ENCODE measurements around the gene RNF181.
"Not testable (repeated sequence)": the region's sequence is repeated elsewhere in the genome, so short reads cannot be mapped to it uniquely, and the experiment has no call there.

RNF181 gene

GRCh38 chr2:85596486-85597143 is 1.1 kb downstream of the RNF181 start:
- DNase-seq: no peak

DNA sequence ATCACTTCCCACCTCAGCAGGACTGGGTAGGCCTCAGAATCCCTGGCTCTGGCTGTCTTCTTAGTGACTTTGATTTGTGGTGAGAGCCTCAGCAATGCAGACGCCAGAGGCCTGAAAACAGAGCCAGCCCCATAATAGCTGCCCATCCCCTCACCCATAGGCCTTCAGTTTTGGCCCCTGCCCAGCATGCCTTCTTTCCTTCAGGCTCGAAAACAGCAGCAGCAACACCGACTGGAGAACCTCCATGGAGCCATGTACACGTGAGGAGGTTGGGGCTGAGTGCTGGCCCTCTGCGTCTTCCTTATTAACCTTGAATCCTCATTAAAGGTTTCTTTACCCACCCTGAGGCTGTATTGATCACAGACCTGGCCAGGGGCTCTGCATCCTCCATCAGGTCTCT is 1.7 kb downstream of the RNF181 start:
- no peak for DNase-seq

DNA sequence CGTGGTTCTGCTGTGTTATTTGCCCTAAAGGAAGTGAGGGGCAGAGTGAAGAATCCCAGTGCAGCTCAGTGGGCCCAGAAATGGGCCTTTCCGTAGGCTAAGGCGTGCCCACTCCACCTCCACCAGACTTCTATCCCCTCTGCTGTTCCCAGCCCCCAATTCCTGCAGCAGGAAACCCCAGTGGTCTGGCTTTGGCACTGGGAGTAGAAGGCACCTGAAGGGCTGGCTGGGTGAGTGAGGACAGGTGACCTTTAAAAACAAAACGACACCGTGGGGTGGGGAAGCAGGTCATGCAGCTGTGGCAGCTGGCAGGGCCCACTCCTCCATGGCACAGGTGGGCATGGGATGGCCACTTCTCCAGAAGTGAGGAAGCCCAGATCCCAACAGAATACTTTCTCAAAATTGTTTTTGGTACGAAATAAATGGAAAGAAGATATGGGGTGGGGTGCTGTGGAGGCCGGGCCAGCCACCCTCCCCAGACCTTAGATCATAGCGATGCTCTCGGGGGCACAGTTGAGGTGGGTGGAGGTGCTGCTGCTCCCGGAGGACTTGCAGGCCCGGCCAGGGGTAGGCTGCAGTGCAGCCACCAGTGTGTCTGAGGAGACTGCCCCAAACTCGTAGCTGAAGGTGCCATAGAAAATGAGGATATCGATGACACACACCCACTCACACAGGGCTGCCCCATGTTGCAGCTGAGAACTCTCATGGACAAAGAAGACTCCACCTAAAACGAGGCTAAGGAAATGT is 3.2 kb downstream of the RNF181 start:
- no peak for DNase-seq

- no peak for DNase-seq
These were observed 4.1 kb downstream of the RNF181 start for GRCh38 chr2:85599468-85600234.

DNA sequence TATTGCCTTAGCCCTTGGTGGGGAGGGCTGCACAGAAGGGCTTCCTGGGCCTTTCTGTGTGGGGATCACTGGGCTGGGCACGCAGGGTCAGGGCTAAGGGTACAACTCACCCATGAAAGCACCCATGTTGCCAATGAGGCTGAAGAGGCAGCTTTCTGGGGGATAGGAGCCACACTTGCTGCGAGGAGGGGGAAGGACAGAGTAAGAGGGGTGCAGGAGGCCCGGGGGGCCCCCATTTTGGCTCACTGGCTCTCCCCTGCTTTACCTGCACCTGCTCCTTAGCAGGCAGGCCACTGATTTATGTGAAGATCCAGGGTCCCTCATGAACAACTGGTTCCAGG is 4.7 kb downstream of the RNF181 start:
- no peak for DNase-seq

DNA sequence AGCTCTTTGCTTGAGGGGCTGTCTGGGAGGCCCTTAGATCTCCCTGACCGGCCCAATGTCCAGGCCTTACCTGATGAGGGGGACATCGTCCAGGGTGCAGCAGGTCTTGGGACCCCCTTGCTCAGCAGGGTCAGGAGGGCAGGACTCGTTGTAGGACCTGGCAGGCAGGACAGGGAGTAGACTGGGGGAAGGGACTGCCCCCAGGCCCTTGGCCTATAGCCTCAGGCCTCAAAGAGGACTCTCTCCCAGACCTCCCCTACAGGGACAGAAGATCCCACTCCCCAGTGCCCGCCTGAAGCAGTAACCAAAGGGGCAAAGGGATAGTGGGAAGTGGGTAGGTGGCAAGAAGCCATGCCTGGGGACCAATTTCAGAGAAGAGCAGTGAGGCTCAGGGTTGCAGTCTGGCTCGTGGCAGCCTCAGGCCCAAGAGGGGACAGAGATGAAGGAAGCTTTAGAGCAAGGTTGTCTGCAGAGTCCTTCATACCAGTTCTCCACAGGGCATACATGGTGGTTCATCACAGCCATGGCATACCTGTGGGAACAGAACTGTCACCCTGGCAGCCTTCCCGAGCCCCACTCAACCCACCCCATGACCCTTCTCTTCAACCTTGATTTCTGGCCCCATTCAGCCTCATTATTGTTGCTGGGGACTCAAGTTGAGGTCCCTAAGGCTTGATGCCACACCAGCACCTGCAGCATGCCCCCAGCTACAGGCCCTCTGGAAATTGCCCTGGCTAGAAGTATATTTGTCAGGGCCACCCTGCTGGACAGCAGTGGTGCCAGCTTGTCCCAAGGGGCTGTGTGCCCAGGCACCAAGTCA is 5.6 kb downstream of the RNF181 start:
- no peak for DNase-seq

- DNase-seq: peak; percentile 53 to 83 (median 66)
These were observed 6.4 kb downstream of the RNF181 start for GRCh38 chr2:85601771-85602475.

DNA sequence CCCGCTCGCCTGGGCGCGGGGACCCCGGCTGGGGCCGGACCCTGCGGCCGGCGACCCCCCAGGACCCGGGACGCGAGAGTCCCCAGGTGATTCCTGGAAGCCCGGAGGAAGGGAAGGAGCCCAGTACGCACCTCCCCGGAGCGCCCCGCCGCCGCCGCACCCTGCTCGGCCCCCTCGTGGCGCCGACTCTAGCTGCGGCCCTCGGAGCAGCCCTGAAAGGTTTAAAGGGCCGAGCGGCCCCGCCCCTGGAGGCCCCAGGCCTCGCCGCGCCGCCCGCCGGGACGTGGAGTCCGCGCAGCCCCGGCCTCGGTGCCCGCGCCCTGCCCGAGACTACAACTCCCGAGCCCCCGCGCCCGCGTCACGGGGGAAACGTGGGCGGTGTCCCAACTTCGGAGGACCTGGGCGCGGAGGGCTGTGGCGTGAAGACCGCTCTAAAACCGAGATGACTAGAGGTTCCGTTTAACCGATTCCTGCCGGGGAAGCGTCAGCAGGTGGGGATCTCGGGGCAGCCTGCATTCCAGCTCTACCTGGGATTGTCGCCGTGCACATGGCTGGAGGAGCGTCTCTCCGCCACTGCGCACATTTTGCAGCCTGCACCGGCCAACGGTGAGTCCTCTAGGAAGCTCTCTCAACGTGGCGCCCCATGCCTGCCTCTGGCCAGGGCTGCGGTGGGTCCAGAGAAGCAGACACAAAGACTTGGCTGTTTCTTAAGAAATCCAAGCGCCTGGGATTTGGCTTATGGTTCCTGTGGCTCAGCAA is 7.1 kb downstream of the RNF181 start, which contains the start of gene TMEM150A:
TSS of gene TMEM150A (minus strand) at position 223 of the 759 bp plus-strand sequence. CDS start 750 bp downstream, outside the sequence.
- peak; percentile 96 to 99 (median 98) for DNase-seq

- DNase-seq: not testable (repeated sequence)
These were observed 8.5 kb downstream of the RNF181 start for GRCh38 chr2:85604133-85604444.

DNA sequence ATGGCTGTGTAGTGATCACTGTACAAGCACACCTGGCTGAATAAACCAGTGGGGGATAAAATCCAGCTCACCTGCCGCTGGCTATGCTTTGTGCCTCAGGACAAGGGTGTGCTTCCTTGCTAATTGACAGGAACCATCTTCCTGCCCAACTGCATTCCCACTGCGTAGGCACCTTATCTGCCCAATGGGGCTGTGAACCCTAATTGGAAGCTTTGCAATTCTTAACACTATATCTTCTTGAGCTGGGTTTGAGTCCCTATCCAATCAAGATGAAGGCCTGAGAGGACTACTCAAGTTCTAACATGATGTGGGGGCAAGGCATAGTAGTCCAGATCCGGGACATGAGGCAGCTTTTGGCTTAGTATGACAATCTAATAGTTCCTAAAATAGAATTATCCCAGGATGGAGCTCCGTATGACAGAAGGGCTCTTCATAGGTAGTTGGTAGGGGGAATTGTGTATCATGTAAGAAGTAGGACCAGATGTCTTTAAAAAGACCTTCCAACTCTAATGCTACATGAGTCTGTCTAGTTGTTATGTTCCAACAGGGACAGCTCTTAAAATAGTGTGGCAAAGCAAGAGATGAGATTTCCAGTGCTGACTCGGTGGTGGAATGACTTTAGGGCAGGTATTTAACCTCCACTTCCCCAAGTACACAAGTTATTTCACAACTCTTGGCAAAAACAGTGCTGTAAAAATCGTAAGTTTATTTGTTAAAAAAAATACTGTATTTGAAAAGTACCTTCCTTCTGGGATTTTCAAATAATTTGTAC is 9.2 kb downstream of the RNF181 start:
- DNase-seq: no peak

DNA sequence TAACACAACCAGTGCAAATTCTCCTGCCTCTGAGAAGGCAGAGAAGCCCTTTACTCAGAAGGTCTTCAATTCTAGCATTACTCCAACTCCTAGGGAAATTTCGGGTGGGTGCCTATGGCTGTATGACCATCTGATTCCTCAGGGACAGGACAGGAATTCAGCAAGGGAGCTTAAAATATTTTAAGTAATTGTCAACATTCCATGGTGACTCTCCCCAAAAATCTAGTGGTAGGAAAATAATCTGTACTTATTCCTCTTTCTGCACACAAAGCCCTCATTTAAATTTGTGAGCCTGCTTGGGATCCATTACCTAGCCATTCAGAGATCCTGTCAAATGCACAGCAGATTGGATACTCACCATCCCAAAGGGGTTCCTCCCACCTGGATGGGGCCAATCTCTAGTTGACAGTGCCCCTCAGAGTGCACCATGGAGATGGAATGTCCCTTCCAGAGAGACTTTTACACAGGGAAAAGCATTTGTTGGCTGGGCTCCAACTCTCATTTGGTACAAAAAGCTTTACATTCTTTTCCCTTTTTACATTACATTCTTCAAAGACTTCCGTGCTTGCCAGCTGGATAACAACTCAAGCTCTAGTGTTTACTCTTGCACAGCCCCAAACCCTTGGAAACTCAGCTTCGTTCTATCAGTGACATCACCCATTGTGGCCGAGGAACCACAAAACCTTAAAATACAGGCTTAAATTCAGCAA is 10.0 kb downstream of the RNF181 start:
- DNase-seq: no peak

DNA sequence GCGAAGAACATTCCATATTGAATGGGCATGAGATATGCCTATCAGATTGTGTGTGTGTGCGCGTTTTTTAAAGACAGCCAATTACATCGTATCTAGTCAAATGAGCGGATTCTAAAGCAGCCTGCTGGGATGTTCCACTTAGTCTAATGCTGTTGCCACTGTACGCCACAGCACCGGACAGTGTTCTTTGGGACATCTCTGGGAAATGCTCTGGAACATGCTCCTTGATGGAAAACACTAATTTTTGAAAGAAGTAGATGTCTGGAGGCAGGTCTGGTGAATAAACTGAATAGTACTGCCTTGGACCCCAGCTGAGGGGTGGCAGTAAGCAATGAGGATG is 10.5 kb downstream of the RNF181 start:
- DNase-seq: no peak

DNA sequence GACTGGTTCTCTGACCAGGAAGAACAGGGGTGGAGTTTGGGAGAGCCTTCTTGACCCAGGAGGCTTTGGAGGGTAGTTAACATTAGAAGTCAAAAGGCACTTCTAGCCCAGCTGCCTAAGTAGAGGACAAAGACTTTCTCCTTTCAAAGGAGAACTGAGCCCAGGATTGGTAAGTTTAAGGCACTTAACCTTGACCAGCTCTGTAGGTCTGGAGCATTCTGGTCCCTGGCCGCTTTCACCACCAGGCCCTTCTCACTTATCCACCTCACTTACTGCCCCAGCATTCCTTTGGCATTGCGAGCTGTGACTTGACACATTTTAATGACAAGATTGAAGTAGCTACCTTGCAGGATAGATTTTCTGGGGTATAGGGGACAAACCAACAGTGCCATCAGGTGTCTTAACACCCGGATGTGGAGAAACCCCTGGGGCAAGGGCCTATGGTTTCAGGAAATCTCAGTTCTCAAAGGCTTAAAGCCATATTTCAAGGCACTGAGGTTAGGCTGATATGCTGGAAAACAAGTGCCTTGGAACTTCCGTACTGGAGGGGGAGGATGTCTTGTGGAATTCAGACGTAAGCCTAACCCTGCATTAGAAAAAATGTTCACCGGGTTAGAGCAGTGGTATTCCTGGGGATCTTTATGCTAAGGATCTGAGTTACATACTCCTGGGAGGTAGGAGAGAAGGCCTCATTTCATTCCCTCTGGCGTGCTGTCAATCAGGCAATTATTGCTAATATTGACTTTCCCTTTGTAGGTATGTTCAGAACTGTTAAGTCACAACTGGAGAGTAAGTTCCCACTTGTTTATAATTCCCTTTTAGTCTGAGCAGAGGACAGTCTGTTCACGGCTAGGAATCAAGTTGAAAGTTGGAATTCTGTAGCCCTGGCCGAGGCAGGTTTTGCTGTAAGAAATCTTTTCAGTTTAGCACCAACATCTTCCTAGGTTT is 12.0 kb downstream of the RNF181 start:
- DNase-seq: no peak

DNA sequence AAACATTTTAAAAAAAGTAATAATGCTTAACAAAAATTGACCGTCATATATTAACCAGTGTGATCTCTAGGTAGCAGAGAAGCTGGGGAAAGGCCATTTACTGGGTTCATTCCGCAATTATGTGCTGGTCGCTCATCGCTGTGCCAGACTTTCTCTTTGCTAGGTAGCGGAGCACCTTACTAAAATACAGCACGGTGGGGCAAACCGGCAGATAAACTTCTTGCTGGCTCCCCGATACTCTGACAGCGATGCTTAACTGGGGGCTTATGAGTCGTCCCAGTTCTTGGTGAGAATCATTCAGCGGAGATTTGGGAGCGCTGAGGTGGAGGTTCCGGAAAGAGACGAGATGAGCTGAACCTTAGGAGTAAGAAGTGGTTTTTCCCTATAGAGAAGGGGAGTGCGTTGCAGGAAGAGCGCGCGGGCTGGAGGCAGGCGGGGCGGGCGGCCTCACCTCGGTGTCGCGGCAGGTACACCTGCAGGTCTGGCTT is 15.7 kb downstream of the RNF181 start:
- no peak for DNase-seq

DNA sequence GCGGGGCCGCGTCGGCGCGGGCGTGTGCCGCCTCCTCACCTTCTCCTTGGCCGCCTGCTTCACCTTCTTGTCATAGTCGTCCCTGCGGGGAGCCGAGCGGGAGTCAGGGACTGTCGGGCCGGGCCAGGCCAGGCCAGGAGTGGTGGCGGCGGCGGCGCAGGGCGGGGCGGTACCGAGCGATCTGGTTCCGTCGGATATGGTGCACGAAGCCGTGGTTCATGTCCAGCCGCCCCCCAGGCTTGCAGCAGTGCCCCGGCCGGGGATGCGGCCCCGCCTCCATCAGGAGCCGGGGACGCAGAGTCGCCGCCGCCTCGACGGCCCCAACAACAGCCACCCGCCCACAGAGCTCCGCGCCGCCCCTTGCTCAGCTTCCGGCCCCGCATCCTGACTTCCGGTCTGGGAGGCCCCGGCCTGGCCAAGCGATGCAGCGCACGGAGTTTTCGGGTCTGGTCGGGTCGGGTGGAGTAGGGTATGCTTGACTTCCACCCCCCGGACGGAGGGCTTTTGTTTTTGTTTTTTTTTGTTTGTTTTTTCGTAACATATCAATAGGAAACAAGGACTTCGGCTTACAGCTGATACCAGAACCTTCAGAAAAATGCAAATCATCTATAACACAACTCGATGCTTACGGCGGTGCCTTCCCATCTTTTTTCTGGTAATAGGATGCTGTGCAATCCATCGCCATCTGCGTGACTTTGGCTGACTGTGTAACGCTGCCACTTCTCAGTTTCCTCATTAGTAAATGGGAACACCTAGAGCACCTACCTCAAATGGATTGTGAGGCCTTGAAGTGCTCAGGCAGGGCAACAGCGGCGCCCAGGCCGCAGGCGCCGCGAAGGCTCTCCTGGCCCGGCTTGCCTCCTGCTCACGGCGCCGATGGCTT is 16.4 kb downstream of the RNF181 start, which contains the start of gene C2orf68:
TSS of gene C2orf68 (minus strand) at position 362 of the 883 bp plus-strand sequence. CDS start at position 280, 82 bp downstream.
- peak; percentile 88 to 95 (median 94) for DNase-seq

GRCh38 chr2:85613717-85614515 is 18.4 kb downstream of the RNF181 start:
- DNase-seq: no peak
